ENCODE measurements around the gene UBXN6. TPM values are rescaled to one million over a fixed set of nuclear protein-coding genes. Genes with fewer than 3 reads are reported as not detected.

Gene UBXN6
- total RNA-seq, 1 donor from 2014 or later, result 52.8 TPM

- no peaks in the 10 kb centered on the region for H3K9me3 Mint-ChIP-seq
- H3K36me3 Mint-ChIP-seq (ENCODE audit: low read depth), result peaks cover 44% of the 10 kb centered on the region
- H3K4me1 Mint-ChIP-seq (ENCODE audit: low read depth), result peaks cover 51% of the 10 kb centered on the region
- H3K4me3 Mint-ChIP-seq (ENCODE audit: low read depth), result peak overlapping the region; percentile 90
- no peak for DNase-seq (ENCODE audit: low spot score)
- H3K27me3 Mint-ChIP-seq (ENCODE audit: low read depth), result no peaks in the 10 kb centered on the region
- peak overlapping the region; percentile 89 for H3K27ac Mint-ChIP-seq
- intact Hi-C loops (cut with micrococcal nuclease), result loop anchor here (1.0 to 10.0 kb wide), 6 partner anchors 30 to 1223 kb away; partner anchors contain the start of genes HDGFL2, MPND, SAFB and SAFB2
These were observed 57.8 kb downstream of the UBXN6 start for GRCh38 chr19:4399812-4400134.

GRCh38 chr19:4396949-4397783 lies 60.4 kb downstream of the UBXN6 start:
- Mint-ChIP-seq H3K9me3 (no peaks in the 10 kb centered on the region), H3K4me3 (ENCODE audit: low read depth) (no peak overlapping the region), H3K4me1 (ENCODE audit: low read depth) (peaks cover 45% of the 10 kb centered on the region), H3K36me3 (ENCODE audit: low read depth) (peaks cover 48% of the 10 kb centered on the region), H3K27me3 (ENCODE audit: low read depth) (no peaks in the 10 kb centered on the region), H3K27ac (no peak overlapping the region)
- intact Hi-C loops (cut with micrococcal nuclease), result no loop called here
- DNase-seq (ENCODE audit: low spot score), result no peak

Other genes with a start within 250 kb of the UBXN6 start
- 47.0 and 55.4 TPM in 2 replicates for gene EBI3, start 228.3 kb downstream of the UBXN6 start, total RNA-seq
- gene YJU2, start 210.7 kb downstream of the UBXN6 start, total RNA-seq, result 29.7 and 30.8 TPM in 2 replicates
- 0.46 and 1.2 TPM in 2 replicates for gene SHD, start 178.5 kb downstream of the UBXN6 start, total RNA-seq
- 9.2 and 10.8 TPM in 2 replicates for gene TMIGD2, start 155.4 kb downstream of the UBXN6 start, total RNA-seq
- 26.8 and 32.8 TPM in 2 replicates for gene FSD1, start 153.2 kb downstream of the UBXN6 start, total RNA-seq
- 15.4 and 17.1 TPM in 2 replicates for gene STAP2, start 119.0 kb downstream of the UBXN6 start, total RNA-seq
- 19.3 and 20.2 TPM in 2 replicates for gene MPND, start 114.2 kb downstream of the UBXN6 start, total RNA-seq
- 49.2 and 56.3 TPM in 2 replicates for gene SH3GL1, start 57.2 kb downstream of the UBXN6 start, total RNA-seq
- gene CHAF1A, start 55.2 kb downstream of the UBXN6 start, total RNA-seq, result 81.9 and 87.8 TPM in 2 replicates
- 61.9 and 75.6 TPM in 2 replicates for gene HDGFL2, start 14.5 kb upstream of the UBXN6 start, total RNA-seq
- gene PLIN4, start 60.7 kb upstream of the UBXN6 start, total RNA-seq, result 0.05 and 0.09 TPM in 2 replicates
- 0.27 TPM in 1 of 2 replicates, not detected in the other for gene PLIN5, start 77.4 kb upstream of the UBXN6 start, total RNA-seq
- gene LRG1, start 82.2 kb upstream of the UBXN6 start, total RNA-seq, result 0.18 and 0.37 TPM in 2 replicates
- not detected in 2 replicates for gene SEMA6B, start 101.9 kb upstream of the UBXN6 start, total RNA-seq
- gene TNFAIP8L1, start 181.7 kb upstream of the UBXN6 start, total RNA-seq, result 16.1 and 16.9 TPM in 2 replicates
- gene MYDGF, start 212.5 kb upstream of the UBXN6 start, total RNA-seq, result 105 and 110 TPM in 2 replicates